H1 (cell line): Measurements from ENCODE around the gene TUBGCP6. TPM values are rescaled to one million over a fixed set of nuclear protein-coding genes. Genes with fewer than 3 reads are reported as not detected.

Source experiments
- CTCF ChIA-PET: fragments of 300-600 bp; sonication (Branson Sonifier 250); formaldehyde crosslinking; loops from one replicate; lab custom pipeline; 2021; ENCODE audit not compliant: partially characterized antibody; lab: Charles Lee
- POLR2A ChIA-PET: fragments of 300-600 bp; sonication (Branson Sonifier 250); formaldehyde crosslinking; loops from one replicate; lab custom pipeline; 2021; ENCODE audit warnings: inconsistent platforms; ENCODE audit not compliant: partially characterized antibody; lab: Charles Lee
- DNase-seq, 2 experiments: peaks; one replicate each; pipeline versions ENCODE4 v3.0.0 to v3.0.0-alpha.2; 2010 to 2022; ENCODE audit warnings: low spot score in 2 of 2, low read depth in 1 of 2, mixed read lengths in 1 of 2
- FAIRE-seq: peaks from 2 replicates; lab custom pipeline; 2011; peaks lifted over from hg19 to GRCh38; lab: Jason Lieb, UNC
- H2AFZ ChIP-seq: 2 replicates; pipeline ENCODE4 v1.8.1; 2012; ENCODE audit warnings: low read length, inconsistent platforms
- H2AK5ac ChIP-seq: 2 replicates; pipeline ENCODE4 v1.6.1; 2013; ENCODE audit warnings: low read depth, low read length
- H2BK120ac ChIP-seq: replicated peaks from 2 replicates; pipeline ENCODE3; 2013; ENCODE audit warnings: low read depth, low read length, inconsistent platforms
- H2BK12ac ChIP-seq: 2 replicates; pipeline ENCODE4 v1.6.1; 2013; ENCODE audit warnings: low read depth, low read length
- H2BK15ac ChIP-seq: 2 replicates; pipeline ENCODE4 v1.6.1; 2013; ENCODE audit warnings: low read length
- H2BK20ac ChIP-seq: 2 replicates; pipeline ENCODE4 v1.6.1; 2013; ENCODE audit warnings: low read length
- H2BK5ac ChIP-seq: 2 replicates; pipeline ENCODE4 v1.6.1; 2013; ENCODE audit warnings: low read depth, low read length
- H3K14ac ChIP-seq: 2 replicates; pipeline ENCODE4 v1.6.1; 2013; ENCODE audit warnings: inconsistent platforms; ENCODE audit not compliant: insufficient read length
- H3K18ac ChIP-seq: 2 replicates; pipeline ENCODE4 v1.6.1; 2013; ENCODE audit warnings: low read length; ENCODE audit errors: extremely low read depth
- H3K23ac ChIP-seq: 2 replicates; pipeline ENCODE4 v1.6.1; 2013; ENCODE audit warnings: inconsistent platforms; ENCODE audit not compliant: insufficient read length
- H3K23me2 ChIP-seq: 2 replicates; pipeline ENCODE4 v1.6.1; 2013; ENCODE audit warnings: low read depth, low read length
- H3K27ac ChIP-seq: 2 replicates; pipeline ENCODE4 v1.6.1; 2011; ENCODE audit warnings: low read depth, low read length, inconsistent platforms
- H3K27me3 ChIP-seq, 4 experiments: replicated peaks in 1 of 4; 1 replicate in 1 of 4; 2 replicates in 3 of 4; pipeline versions ENCODE4 v1.6.1 to v1.8.1; 2011 to 2013; ENCODE audit warnings: low read length in 3 of 4, mild to moderate bottlenecking in 3 of 4, inconsistent platforms in 2 of 4, mixed read lengths in 2 of 4, moderate library complexity in 1 of 4; ENCODE audit not compliant: control insufficient read depth in 3 of 4, insufficient read depth in 3 of 4; ENCODE audit errors: extremely low read depth in 1 of 4
- H3K36me3 ChIP-seq, 4 experiments: 2 replicates each; pipeline versions ENCODE4 v1.6.1 to v1.8.1; 2011 to 2013; ENCODE audit warnings: mild to moderate bottlenecking in 4 of 4, low read length in 3 of 4, moderate library complexity in 2 of 4, control low read depth in 1 of 4, inconsistent platforms in 1 of 4; ENCODE audit not compliant: insufficient read depth in 4 of 4, control insufficient read depth in 2 of 4
- H3K4ac ChIP-seq: replicated peaks from 2 replicates; pipeline ENCODE3; 2013; ENCODE audit warnings: low read length, low read depth, mixed read lengths, inconsistent platforms; ENCODE audit not compliant: insufficient read length
- H3K4me1 ChIP-seq, 4 experiments: replicated peaks in 1 of 4; 1 replicate in 1 of 4; 2 replicates in 3 of 4; pipeline versions ENCODE4 v1.6.1 to v1.8.1; 2011 to 2013; ENCODE audit warnings: low read length in 3 of 4, inconsistent platforms in 2 of 4, mixed read lengths in 1 of 4; ENCODE audit not compliant: insufficient read depth in 4 of 4, control insufficient read depth in 3 of 4
- H3K4me2 ChIP-seq, 2 experiments: 2 replicates each; pipeline versions ENCODE4 v1.6.1 to v1.8.1; 2011 to 2013; ENCODE audit warnings: low read depth in 2 of 2, low read length in 2 of 2, control low read depth in 1 of 2, inconsistent platforms in 1 of 2, mild to moderate bottlenecking in 1 of 2; ENCODE audit not compliant: insufficient read depth in 1 of 2
- H3K4me3 ChIP-seq, 4 experiments: fragments of 200-600, 300-600 bp in 1 of 4; sonication (generic), shearing (Covaris generic), sonication (Bioruptor Twin) in 1 of 4; 2 replicates each; pipeline versions ENCODE4 v1.5.1 to v1.8.1; 2011 to 2016; ENCODE audit warnings: low read length in 4 of 4, low read depth in 3 of 4, control low read depth in 2 of 4, inconsistent platforms in 2 of 4, mild to moderate bottlenecking in 2 of 4, mixed read lengths in 1 of 4, moderate library complexity in 1 of 4; ENCODE audit not compliant: insufficient read depth in 2 of 4; ENCODE audit errors: extremely low read depth in 1 of 4
- H3K56ac ChIP-seq: replicated peaks from 2 replicates; pipeline ENCODE3; 2013; ENCODE audit warnings: low read depth, mild to moderate bottlenecking, mixed read lengths, low read length, inconsistent platforms; ENCODE audit not compliant: insufficient read length
- H3K79me1 ChIP-seq: 2 replicates; pipeline ENCODE4 v1.6.1; 2013; ENCODE audit warnings: low read depth, low read length, control low read depth
- H3K79me2 ChIP-seq, 2 experiments: 2 replicates each; pipeline versions ENCODE4 v1.6.1 to v1.8.1; 2012 to 2013; ENCODE audit warnings: low read length in 2 of 2, mild to moderate bottlenecking in 2 of 2, inconsistent platforms in 1 of 2; ENCODE audit not compliant: insufficient read depth in 2 of 2, control insufficient read depth in 1 of 2
- H3K9ac ChIP-seq, 4 experiments: replicated peaks in 1 of 4; 1 replicate in 1 of 4; 2 replicates in 3 of 4; pipeline versions ENCODE4 v1.6.1 to v1.8.1; 2011 to 2013; ENCODE audit warnings: low read depth in 3 of 4, low read length in 3 of 4, control low read depth in 2 of 4, mild to moderate bottlenecking in 2 of 4, moderate library complexity in 2 of 4, inconsistent platforms in 1 of 4; ENCODE audit errors: extremely low read depth in 1 of 4
- H3K9me3 ChIP-seq, 2 experiments: 2 replicates each; pipeline versions ENCODE4 v1.6.1 to v1.8.1; 2012 to 2013; ENCODE audit warnings: mild to moderate bottlenecking in 2 of 2, moderate library complexity in 2 of 2, control low read depth in 1 of 2, inconsistent platforms in 1 of 2, low read depth in 1 of 2, low read length in 1 of 2, mixed read lengths in 1 of 2; ENCODE audit not compliant: insufficient read depth in 2 of 2
- H4K20me1 ChIP-seq, 2 experiments: replicated peaks in 1 of 2; 2 replicates each; pipeline versions ENCODE3 to v1.8.1; 2011 to 2013; ENCODE audit warnings: inconsistent platforms in 2 of 2, low read length in 2 of 2, mild to moderate bottlenecking in 1 of 2; ENCODE audit not compliant: insufficient read depth in 2 of 2, control insufficient read depth in 1 of 2
- H4K5ac ChIP-seq: 2 replicates; pipeline ENCODE4 v1.6.1; 2013; ENCODE audit warnings: low read length, low read depth, mixed read lengths, inconsistent platforms; ENCODE audit not compliant: insufficient read length
- H4K8ac ChIP-seq: 2 replicates; pipeline ENCODE4 v1.8.0; 2013; ENCODE audit warnings: mild to moderate bottlenecking, moderate library complexity, low read length, inconsistent platforms; ENCODE audit not compliant: insufficient read depth; ENCODE audit errors: extremely low read depth
- H4K91ac ChIP-seq: replicated peaks from 2 replicates; pipeline ENCODE3; 2013; ENCODE audit warnings: low read length, mixed read lengths, inconsistent platforms; ENCODE audit not compliant: insufficient read length
- ATF2 ChIP-seq: IDR thresholded peaks from 2 replicates; pipeline ENCODE4 v1.6.1; 2012; ENCODE audit warnings: low read length, inconsistent platforms
- EZH2 ChIP-seq: fragments of 200-600 bp; sonication (generic); IDR thresholded peaks from 2 replicates; pipeline ENCODE4 v1.7.1; 2012; ENCODE audit warnings: low read depth, mild to moderate bottlenecking, moderate library complexity, low read length, inconsistent platforms; ENCODE audit not compliant: severe bottlenecking
- WGBS, 2 experiments: shearing (Covaris generic) in 1 of 2; methylation state at CpG; one replicate each; pipeline versions ENCODE4 v1.1.6 to v1.1.7; 2013 to 2015; ENCODE audit warnings: low lambda C conversion rate in 2 of 2, mixed read lengths in 2 of 2, inconsistent platforms in 1 of 2, low coverage in 1 of 2, missing lambda C conversion rate in 1 of 2; ENCODE audit not compliant: insufficient replicate concordance in 2 of 2, insufficient coverage in 1 of 2, insufficient read length in 1 of 2; ENCODE audit errors: extremely low coverage in 1 of 2, missing lambda C conversion rate in 1 of 2; 5-methylcytosine and 5-hydroxymethylcytosine counted together
- polyA plus RNA-seq, 7 experiments: library from polyadenylated mRNA; depleted of rRNA in 3 of 7; stranded (reverse) in 5 of 7; unstranded in 2 of 7; fragments of >200 nt in 5 of 7; fragments of 200-250 nt in 2 of 7; gene quantifications; 1 replicate in 5 of 7; 2 replicates in 1 of 7; 4 replicates in 1 of 7; pipeline versions ENCODE4 v1.2.1 to v1.2.3, GENCODE V29; 2011 to 2013; ENCODE audit warnings: missing spikeins in 2 of 7, mixed read lengths in 2 of 7
- total RNA-seq: library from RNA; stranded (reverse); fragmentation: NEBNext Ultra II Directional; extraction: Animal tissue kit (Norgen Biotek cat#: 25700); gene quantifications from 2 replicates; pipeline ENCODE4 v1.2.1, GENCODE V29; 2021

Gene TUBGCP6
- total and polyA plus RNA-seq, 2 of the 8 experiments (the other 6 are each of a cell fraction or from before 2014, with no cell fraction given): 24.2 to 24.7 TPM

DNA sequence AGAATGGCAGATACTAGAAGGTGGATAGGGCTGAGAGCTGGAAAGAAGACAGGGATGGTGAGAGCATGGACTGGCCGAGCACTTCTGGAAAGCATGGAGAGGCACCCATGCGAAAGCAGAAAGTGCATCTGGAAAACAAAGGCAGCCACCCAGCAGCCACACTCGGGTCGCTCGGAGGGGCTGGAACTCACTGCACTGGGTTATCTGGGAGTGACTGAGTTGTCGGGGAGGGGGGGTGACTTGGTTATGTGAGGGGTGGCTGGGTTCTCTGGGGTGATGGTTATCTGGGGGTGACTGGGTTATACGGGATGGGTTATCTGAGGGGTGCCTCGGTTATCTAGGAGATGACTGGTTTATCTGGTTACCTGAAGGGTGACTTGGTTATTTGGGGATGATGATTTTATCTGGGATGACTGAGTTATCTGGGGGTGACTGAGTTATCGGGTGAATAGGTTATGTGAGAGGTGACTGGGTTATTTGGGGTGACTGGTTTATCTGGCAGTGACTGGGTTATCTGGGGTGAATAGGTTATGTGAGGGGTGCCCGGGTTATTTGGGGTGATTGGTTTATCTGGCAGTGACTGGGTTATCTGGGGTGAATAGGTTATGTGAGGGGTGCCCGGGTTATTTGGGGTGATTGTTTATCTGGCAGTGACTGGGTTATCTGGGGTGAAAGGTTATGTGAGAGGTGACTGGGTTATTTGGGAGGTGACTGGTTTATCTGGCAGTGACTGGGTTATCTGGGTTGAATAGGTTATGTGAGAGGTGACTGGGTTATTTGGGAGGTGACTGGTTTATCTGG lies 76.9 kb downstream of the TUBGCP6 start:
- no peak overlapping the region for H3K4me2 ChIP-seq
- peaks cover 0 to 7% of the 10 kb centered on the region in 2 experiments; a peak in 1 of 4 replicates for H3K9me3 ChIP-seq
- no peak overlapping the region for H2BK15ac ChIP-seq
- H2BK12ac ChIP-seq: no peak overlapping the region
- 77% methylated on average over 11 of the region's 11 CpGs; no CpG with 5 or more reads in 1 of the 2 experiments for WGBS, 2 experiments
- peaks cover 0 to 3% of the 10 kb centered on the region in 2 experiments for H4K20me1 ChIP-seq
- no peaks in the 10 kb centered on the region for H3K79me2 ChIP-seq
- no peak overlapping the region for H2AFZ ChIP-seq
- ChIA-PET CTCF (interaction anchor here (0.8 kb wide), 1 partner anchor 18 kb away, joined by 3 read pairs; no protein-coding TSS in a partner anchor), POLR2A (interaction anchor here (0.8 kb wide), 1 partner anchor 14 kb away, joined by 3 read pairs; no protein-coding TSS in a partner anchor)
- H3K18ac ChIP-seq: no peak overlapping the region
- no peak overlapping the region for H3K14ac ChIP-seq
- no peak overlapping the region for H2BK20ac ChIP-seq
- FAIRE-seq (no peak), DNase-seq (no peak)
- no peak overlapping the region for H4K8ac ChIP-seq
- H3K4me1 ChIP-seq: peaks cover 0 to 9% (median 0%) of the 10 kb centered on the region in 4 experiments; a peak in 2 of 7 replicates
- H2AK5ac ChIP-seq: no peak overlapping the region
- H3K27ac ChIP-seq: no peak overlapping the region
- no peak overlapping the region for H4K91ac ChIP-seq
- TF ChIP-seq ATF2 (no peak), EZH2 (peak; percentile 4)
- H3K36me3 ChIP-seq: no peaks in the 10 kb centered on the region
- peaks cover 4 to 25% (median 16%) of the 10 kb centered on the region in 4 experiments for H3K27me3 ChIP-seq
- H3K23me2 ChIP-seq: peaks cover 5% of the 10 kb centered on the region; the same call in 1 of the 2 replicates
- no peaks in the 10 kb centered on the region for H3K79me1 ChIP-seq
- no peak overlapping the region for H2BK120ac ChIP-seq
- no peak overlapping the region for H3K9ac ChIP-seq
- H3K4ac ChIP-seq: no peak overlapping the region
- no peak overlapping the region for H2BK5ac ChIP-seq
- no peak overlapping the region for H3K23ac ChIP-seq
- no peak overlapping the region for H4K5ac ChIP-seq
- no peak overlapping the region for H3K4me3 ChIP-seq
- no peak overlapping the region for H3K56ac ChIP-seq
